H9 (cell line): ENCODE data around the gene COL27A1. TPM values are rescaled to one million over a fixed set of nuclear protein-coding genes. Genes with fewer than 3 reads are reported as not detected.

Experiments
- DNase-seq: peaks from one replicate; pipeline ENCODE4 v3.0.0-alpha.2; 2017
- H2AFZ ChIP-seq: one replicate; pipeline ENCODE4 v1.6.1; 2013; ENCODE audit warnings: mild to moderate bottlenecking, low read length, control low read depth, moderate library complexity
- H2AK5ac ChIP-seq: 2 replicates; pipeline ENCODE4 v1.6.1; 2013; ENCODE audit warnings: low read length, control low read depth, mixed read lengths; ENCODE audit not compliant: insufficient read length
- H2BK120ac ChIP-seq: one replicate; pipeline ENCODE4 v1.6.1; 2013; ENCODE audit warnings: low read depth, mild to moderate bottlenecking, low read length, control low read depth, inconsistent platforms; ENCODE audit not compliant: poor library complexity, severe bottlenecking
- H2BK12ac ChIP-seq: 2 replicates; pipeline ENCODE4 v1.6.1; 2013; ENCODE audit warnings: low read length, control low read depth, mixed read lengths, low read depth; ENCODE audit not compliant: insufficient read length
- H2BK15ac ChIP-seq: 2 replicates; pipeline ENCODE4 v1.6.1; 2013; ENCODE audit warnings: low read depth, low read length, control low read depth
- H2BK20ac ChIP-seq: one replicate; pipeline ENCODE4 v1.6.1; 2013; ENCODE audit warnings: low read depth, mild to moderate bottlenecking, low read length, control low read depth, inconsistent platforms; ENCODE audit not compliant: poor library complexity, severe bottlenecking
- H2BK5ac ChIP-seq: 2 replicates; pipeline ENCODE4 v1.6.1; 2013; ENCODE audit warnings: low read length, control low read depth, mixed read lengths; ENCODE audit not compliant: insufficient read length
- H3K14ac ChIP-seq: 2 replicates; pipeline ENCODE4 v1.6.1; 2013; ENCODE audit warnings: low read length, control low read depth; ENCODE audit not compliant: insufficient read depth
- H3K18ac ChIP-seq: 2 replicates; pipeline ENCODE4 v1.6.1; 2013; ENCODE audit warnings: low read depth, mild to moderate bottlenecking, mixed read lengths, low read length, control low read depth; ENCODE audit not compliant: insufficient read length
- H3K23ac ChIP-seq: 2 replicates; pipeline ENCODE4 v1.6.1; 2013; ENCODE audit warnings: low read length, control low read depth, mixed read lengths, low read depth; ENCODE audit not compliant: insufficient read length
- H3K23me2 ChIP-seq: 2 replicates; pipeline ENCODE4 v1.6.1; 2013; ENCODE audit warnings: low read depth, mild to moderate bottlenecking, mixed read lengths, low read length, control low read depth; ENCODE audit not compliant: insufficient read length, poor library complexity, severe bottlenecking
- H3K27ac ChIP-seq: 2 replicates; pipeline ENCODE4 v1.5.1; 2013; ENCODE audit warnings: low read length, control low read depth, mixed read lengths, low read depth; ENCODE audit not compliant: insufficient read length
- H3K27me3 ChIP-seq: 2 replicates; pipeline ENCODE4 v1.6.1; 2013; ENCODE audit warnings: low read length, control low read depth, inconsistent platforms; ENCODE audit not compliant: insufficient read depth
- H3K4ac ChIP-seq: 2 replicates; pipeline ENCODE4 v1.6.1; 2013; ENCODE audit warnings: low read depth, mild to moderate bottlenecking, control low read depth, inconsistent platforms, low read length, moderate library complexity
- H3K4me1 ChIP-seq: 2 replicates; pipeline ENCODE4 v1.6.1; 2013; ENCODE audit warnings: low read length, control low read depth, inconsistent platforms; ENCODE audit not compliant: insufficient read depth
- H3K4me2 ChIP-seq: 2 replicates; pipeline ENCODE4 v1.6.1; 2013; ENCODE audit warnings: low read length, control low read depth, mixed read lengths; ENCODE audit not compliant: insufficient read length, insufficient read depth
- H3K56ac ChIP-seq: 2 replicates; pipeline ENCODE4 v1.6.1; 2013; ENCODE audit warnings: low read depth, mild to moderate bottlenecking, mixed read lengths, low read length, control low read depth; ENCODE audit not compliant: insufficient read length
- H3K79me1 ChIP-seq: 2 replicates; pipeline ENCODE4 v1.6.1; 2013; ENCODE audit warnings: low read depth, mild to moderate bottlenecking, moderate library complexity, low read length, control low read depth, inconsistent platforms; ENCODE audit not compliant: insufficient read depth, poor library complexity, severe bottlenecking
- H3K79me2 ChIP-seq: 2 replicates; pipeline ENCODE4 v1.6.1; 2013; ENCODE audit warnings: low read length, control low read depth, inconsistent platforms; ENCODE audit not compliant: insufficient read depth
- H3K9ac ChIP-seq: 2 replicates; pipeline ENCODE4 v1.6.1; 2013; ENCODE audit warnings: low read length, control low read depth, mixed read lengths; ENCODE audit not compliant: insufficient read length; ENCODE audit errors: extremely low read depth
- H3K9me3 ChIP-seq: one replicate; pipeline ENCODE4 v1.6.1; 2013; ENCODE audit warnings: low read depth, low read length, inconsistent platforms; ENCODE audit not compliant: control insufficient read depth
- H3T11ph ChIP-seq: one replicate; pipeline ENCODE4 v1.6.1; 2013; ENCODE audit warnings: mild to moderate bottlenecking, low read length, control low read depth, inconsistent platforms
- H4K20me1 ChIP-seq: one replicate; pipeline ENCODE4 v1.6.1; 2013; ENCODE audit not compliant: control insufficient read depth, insufficient read length, insufficient read depth
- H4K5ac ChIP-seq: 2 replicates; pipeline ENCODE4 v1.6.1; 2013; ENCODE audit warnings: low read depth, mild to moderate bottlenecking, mixed read lengths, low read length, control low read depth; ENCODE audit not compliant: insufficient read length
- H4K8ac ChIP-seq: replicated peaks from 2 replicates; pipeline ENCODE4 v1.6.1; 2013; ENCODE audit warnings: low read length, control low read depth, mixed read lengths, low read depth; ENCODE audit not compliant: insufficient read length
- H4K91ac ChIP-seq: 2 replicates; pipeline ENCODE4 v1.6.1; 2013; ENCODE audit warnings: low read depth, mild to moderate bottlenecking, moderate library complexity, mixed read lengths, low read length, control low read depth; ENCODE audit not compliant: insufficient read length
- H3K27ac Mint-ChIP-seq, 3 experiments: 2 replicates in 2 of 3; 3 replicates in 1 of 3; pipeline ENCODE4 v1.8.0; 2020 to 2021; ENCODE audit warnings: mixed read lengths in 3 of 3, mild to moderate bottlenecking in 1 of 3, moderate library complexity in 1 of 3
- H3K27me3 Mint-ChIP-seq: 2 replicates; pipeline ENCODE4 v1.8.0; 2021; ENCODE audit warnings: low read depth, mild to moderate bottlenecking, moderate library complexity, mixed read lengths
- H3K36me3 Mint-ChIP-seq, 3 experiments: 2 replicates in 2 of 3; 3 replicates in 1 of 3; pipeline ENCODE4 v1.8.0; 2020 to 2021; ENCODE audit warnings: low read depth in 3 of 3, mixed read lengths in 3 of 3; ENCODE audit not compliant: insufficient read depth in 1 of 3
- H3K4me1 Mint-ChIP-seq, 2 experiments: 2 replicates each; pipeline ENCODE4 v1.8.0; 2020; ENCODE audit warnings: mixed read lengths in 2 of 2
- H3K4me3 Mint-ChIP-seq, 2 experiments: 2 replicates in 1 of 2; 3 replicates in 1 of 2; pipeline ENCODE4 v1.8.0; 2020 to 2021; ENCODE audit warnings: mild to moderate bottlenecking in 2 of 2, mixed read lengths in 2 of 2, moderate library complexity in 1 of 2
- H3K9me3 Mint-ChIP-seq, 2 experiments: 2 replicates in 1 of 2; 3 replicates in 1 of 2; pipeline ENCODE4 v1.8.0; 2020; ENCODE audit warnings: mild to moderate bottlenecking in 2 of 2, mixed read lengths in 2 of 2, moderate library complexity in 1 of 2
- CTCF ChIP-seq: fragments of 200-600 bp; sonication (generic); conservative IDR thresholded peaks from 3 replicates; pipeline ENCODE4 v1.8.0; 2021; ENCODE audit warnings: antibody characterized with exemption, mild to moderate bottlenecking
- WGBS: extraction: QIAGEN DNeasy Blood & Tissue Kit; methylation state at CpG from one replicate; pipeline ENCODE4 v1.1.7; 2013; ENCODE audit warnings: missing lambda C conversion rate, low lambda C conversion rate, mixed read lengths; ENCODE audit not compliant: insufficient read length; ENCODE audit errors: extremely low coverage; 5-methylcytosine and 5-hydroxymethylcytosine counted together
- total RNA-seq: library from RNA; stranded (reverse); gene quantifications from 2 replicates; pipeline ENCODE4 v1.2.1, GENCODE V29; 2021

COL27A1 gene
- total RNA-seq, 1 experiment from 2014 or later = 17.9 TPM

DNA sequence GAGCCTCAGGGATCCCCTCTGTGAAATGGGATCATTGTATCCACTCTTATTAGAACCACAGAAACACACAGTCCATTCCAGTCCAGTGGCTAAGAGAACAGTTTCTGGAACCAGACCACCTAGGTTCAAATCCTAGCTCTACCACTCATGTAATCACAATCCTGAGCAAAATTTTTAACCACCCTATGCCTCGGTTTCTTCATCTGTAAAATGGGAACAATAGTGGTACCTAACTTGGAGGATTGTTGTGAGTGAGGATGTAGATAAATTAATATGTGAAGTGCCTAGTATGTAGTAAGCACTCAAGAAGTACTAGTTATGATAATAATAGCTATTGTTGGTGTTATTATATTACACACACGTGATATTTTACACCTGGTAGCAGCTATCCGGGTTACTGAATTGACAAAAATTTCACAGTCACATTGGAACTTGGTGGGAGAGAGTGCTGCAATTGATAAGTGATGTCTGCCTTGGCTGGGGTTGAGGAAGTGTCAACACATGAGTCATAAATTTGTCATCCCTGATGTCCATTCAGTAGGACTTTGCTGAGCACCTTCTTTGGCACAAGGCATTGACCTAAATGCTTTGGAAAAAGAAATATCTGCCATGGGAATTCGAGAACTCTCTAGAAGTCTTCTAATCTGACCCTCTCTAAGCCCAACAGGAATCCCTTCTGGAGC lies 68.4 kb downstream of the COL27A1 start:
- no peak overlapping the region for H2BK120ac ChIP-seq
- H4K5ac ChIP-seq = no peak overlapping the region
- no peak overlapping the region for H3K27ac ChIP-seq
- no peak overlapping the region for H4K91ac ChIP-seq
- no peaks in the 10 kb centered on the region for H3K9me3 ChIP-seq
- peaks cover 32 to 47% of the 10 kb centered on the region in 2 experiments for H3K4me1 Mint-ChIP-seq
- DNase-seq = no peak
- no peak overlapping the region for H2BK20ac ChIP-seq
- H4K20me1 ChIP-seq = no peaks in the 10 kb centered on the region
- no peak overlapping the region for H3K4me3 Mint-ChIP-seq
- no peaks in the 10 kb centered on the region for H3K79me1 ChIP-seq
- H3K27ac Mint-ChIP-seq = peak overlapping the region in 2 of 3 experiments; percentile 26 to 34; a peak in 1 of 7 replicates
- H3K23ac ChIP-seq = no peak overlapping the region
- no peak overlapping the region for H3K4me2 ChIP-seq
- H2BK12ac ChIP-seq = no peak overlapping the region
- H2AK5ac ChIP-seq = no peak overlapping the region
- H3K56ac ChIP-seq = no peak overlapping the region
- no CpG with 5 or more reads among the region's 4 CpGs for WGBS
- peaks cover 2% of the 10 kb centered on the region; the same call in 1 of the 2 replicates for H3K27me3 Mint-ChIP-seq
- H3K4ac ChIP-seq = no peak overlapping the region
- no peak overlapping the region for H3K14ac ChIP-seq
- H2BK15ac ChIP-seq = no peak overlapping the region
- no peaks in the 10 kb centered on the region for H3K36me3 Mint-ChIP-seq
- H3K18ac ChIP-seq = no peak overlapping the region
- H3K27me3 ChIP-seq = no peaks in the 10 kb centered on the region
- no peak overlapping the region for H2AFZ ChIP-seq
- H3K9me3 Mint-ChIP-seq = no peaks in the 10 kb centered on the region; a peak in 2 of 5 replicates
- no peak overlapping the region for H3K9ac ChIP-seq
- TF ChIP-seq CTCF = no peak
- 0 out of 2 replicates have a peak, but pooled peaks cover 3% of the 10 kb centered on the region for H3K4me1 ChIP-seq
- H2BK5ac ChIP-seq = no peak overlapping the region
- no peak overlapping the region for H4K8ac ChIP-seq
- H3T11ph ChIP-seq = no peak overlapping the region
- H3K79me2 ChIP-seq = no peaks in the 10 kb centered on the region
- H3K23me2 ChIP-seq = no peaks in the 10 kb centered on the region
